HepG2 (cell line): Measurements from ENCODE around the gene HTR2A. TPM values are rescaled to one million over a fixed set of nuclear protein-coding genes. Genes with fewer than 3 reads are reported as not detected.
A peak's percentile ranks its signal among the peaks of the same experiment; 100 is the strongest.

Experiments
- ASH2L ChIP-seq: fragments of 300-600, 200-600 bp; sonication (generic); IDR thresholded peaks from 2 replicates; pipeline ENCODE4 v1.7.0; 2017; ENCODE audit warnings: low read depth, mild to moderate bottlenecking, moderate library complexity, mixed read lengths, low read length; ENCODE audit not compliant: insufficient read length
- MAZ ChIP-seq, 2 experiments: sonication (generic) in 1 of 2; formaldehyde crosslinking in 1 of 2; IDR thresholded peaks; 2 replicates each; pipeline versions ENCODE4 v1.5.0 to v1.6.1; 2012 to 2020; ENCODE audit warnings: low read depth in 2 of 2, mild to moderate bottlenecking in 2 of 2, borderline replicate concordance in 1 of 2, improper control_type of control experiment in 1 of 2, low read length in 1 of 2, missing genetic modification reagents in 1 of 2, moderate library complexity in 1 of 2
- MXD4 ChIP-seq: IDR thresholded peaks from 2 replicates; pipeline ENCODE4 v1.6.1; 2016; ENCODE audit warnings: mild to moderate bottlenecking, missing biosample characterization, missing genetic modification reagents
- NFKB2 ChIP-seq: sonication (generic); formaldehyde crosslinking; IDR thresholded peaks from 2 replicates; pipeline ENCODE4 v1.4.0; 2020; ENCODE audit warnings: missing genetic modification reagents, borderline replicate concordance
- SP2 ChIP-seq: sonication (generic); formaldehyde crosslinking; IDR thresholded peaks from 2 replicates; pipeline ENCODE4 v1.5.1; 2020; ENCODE audit warnings: mild to moderate bottlenecking, missing genetic modification reagents
- ZNF20 ChIP-seq: sonication (generic); formaldehyde crosslinking; IDR thresholded peaks from 2 replicates; pipeline ENCODE4 v1.4.0; 2020; ENCODE audit warnings: mild to moderate bottlenecking, moderate library complexity, missing genetic modification reagents
- ZNF615 ChIP-seq: sonication (generic); formaldehyde crosslinking; IDR thresholded peaks from 2 replicates; pipeline ENCODE4 v1.5.0; 2020; ENCODE audit warnings: mild to moderate bottlenecking, missing genetic modification reagents, borderline replicate concordance
- ZSCAN22 ChIP-seq: sonication (generic); formaldehyde crosslinking; IDR thresholded peaks from 2 replicates; pipeline ENCODE4 v1.4.0; 2020; ENCODE audit warnings: mild to moderate bottlenecking, missing genetic modification reagents
- polyA plus RNA-seq, 8 experiments: library from polyadenylated mRNA; depleted of rRNA in 3 of 8; stranded (reverse) in 7 of 8; unstranded in 1 of 8; fragments of >200 nt; fragmentation: Illumina TruSeq in 4 of 8; extraction: Trizol in 4 of 8; gene quantifications; 2 replicates each; pipeline versions ENCODE4 v1.2.1 to v1.2.3, GENCODE V29; 2011 to 2016; ENCODE audit warnings: low read depth in 4 of 8, missing spikeins in 1 of 8, mixed read lengths in 1 of 8; ENCODE audit not compliant: insufficient read depth in 1 of 8
- total RNA-seq, 5 experiments: library from RNA; depleted of rRNA; stranded (reverse); fragments of >200 nt; fragmentation: Illumina TruSeq; extraction: Trizol; gene quantifications; 2 replicates each; pipeline ENCODE4 v1.2.3, GENCODE V29; 2016; ENCODE audit warnings: low read depth in 1 of 5
- TF ChIP-seq, protein P1 (sequence below), 2 experiments: sonication (generic) in 1 of 2; formaldehyde crosslinking in 1 of 2; IDR thresholded peaks; 2 replicates each; pipeline versions ENCODE4 v1.4.0 to v1.6.1; 2016 to 2020; ENCODE audit warnings: borderline replicate concordance in 1 of 2, low read depth in 1 of 2, mild to moderate bottlenecking in 1 of 2, missing genetic modification reagents in 1 of 2
- TF ChIP-seq, protein P2 (sequence below): fragments of 450-650 bp; IDR thresholded peaks from 2 replicates; pipeline ENCODE4 v1.6.1; 2016
- TF ChIP-seq, protein P3 (sequence below): sonication (generic); formaldehyde crosslinking; IDR thresholded peaks from 2 replicates; pipeline ENCODE4 v1.4.0; 2020; ENCODE audit warnings: missing genetic modification reagents
- TF ChIP-seq, protein P4 (sequence below): sonication (generic); formaldehyde crosslinking; IDR thresholded peaks from 2 replicates; pipeline ENCODE4 v1.4.0; 2020; ENCODE audit warnings: missing genetic modification reagents, borderline replicate concordance
- TF ChIP-seq, protein P5 (sequence below): sonication (generic); formaldehyde crosslinking; IDR thresholded peaks from 2 replicates; pipeline ENCODE4 v1.8.1; 2023; ENCODE audit warnings: missing genetic modification reagents, inconsistent platforms, borderline replicate concordance

HTR2A gene
- total and polyA plus RNA-seq, 2 of the 13 experiments (the other 11 are each of a cell fraction or from before 2014, with no cell fraction given), result not detected

DNA sequence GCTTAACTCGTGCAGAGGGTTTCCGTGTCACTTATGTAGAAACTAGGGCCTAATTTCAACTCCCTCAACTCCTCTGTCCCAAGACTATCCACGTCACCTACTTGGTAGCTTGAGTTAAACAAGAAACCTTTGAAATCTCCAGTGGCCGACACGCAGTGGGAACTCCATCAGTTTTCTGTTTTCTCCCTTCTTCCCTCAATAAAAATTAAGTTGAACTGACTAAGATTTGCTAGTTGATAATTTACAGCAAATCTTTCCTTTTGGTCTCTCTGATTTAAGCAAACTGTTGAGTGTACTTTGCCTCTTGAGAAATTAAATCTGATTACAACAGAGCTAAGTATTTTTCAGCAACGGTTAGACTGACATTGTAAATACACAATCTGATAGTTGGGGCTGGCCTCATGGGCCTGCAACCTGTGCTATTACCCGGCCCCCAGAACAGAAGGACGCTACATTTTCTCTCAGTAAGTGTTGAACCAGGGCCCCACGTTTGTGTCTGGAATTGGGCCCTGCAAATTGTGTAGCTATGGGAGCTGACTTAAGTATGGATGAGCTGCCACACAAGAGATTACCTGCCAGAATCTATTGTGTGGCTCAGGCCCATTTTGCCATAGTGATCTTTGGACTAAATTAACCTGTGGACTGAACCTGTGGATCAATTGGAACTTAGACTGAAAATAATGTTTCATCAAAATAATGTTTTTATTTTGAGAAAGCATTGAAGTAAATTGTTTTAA, 99.2 kb downstream of the HTR2A start (continued):
- TF ChIP-seq, protein P1, sequence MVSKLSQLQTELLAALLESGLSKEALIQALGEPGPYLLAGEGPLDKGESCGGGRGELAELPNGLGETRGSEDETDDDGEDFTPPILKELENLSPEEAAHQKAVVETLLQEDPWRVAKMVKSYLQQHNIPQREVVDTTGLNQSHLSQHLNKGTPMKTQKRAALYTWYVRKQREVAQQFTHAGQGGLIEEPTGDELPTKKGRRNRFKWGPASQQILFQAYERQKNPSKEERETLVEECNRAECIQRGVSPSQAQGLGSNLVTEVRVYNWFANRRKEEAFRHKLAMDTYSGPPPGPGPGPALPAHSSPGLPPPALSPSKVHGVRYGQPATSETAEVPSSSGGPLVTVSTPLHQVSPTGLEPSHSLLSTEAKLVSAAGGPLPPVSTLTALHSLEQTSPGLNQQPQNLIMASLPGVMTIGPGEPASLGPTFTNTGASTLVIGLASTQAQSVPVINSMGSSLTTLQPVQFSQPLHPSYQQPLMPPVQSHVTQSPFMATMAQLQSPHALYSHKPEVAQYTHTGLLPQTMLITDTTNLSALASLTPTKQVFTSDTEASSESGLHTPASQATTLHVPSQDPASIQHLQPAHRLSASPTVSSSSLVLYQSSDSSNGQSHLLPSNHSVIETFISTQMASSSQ (IDR thresholded peaks at IDR 0.05; ENCODE audit: low read depth), result 0 out of 2 replicates have a peak, but pooled peaks have one; percentile 8
- TF ChIP-seq, protein P1 (CRISPR knock-in tag; IDR thresholded peaks at IDR 0.05; ENCODE audit: borderline replicate concordance), result no peak; the same call in 1 of the 2 replicates
- TF ChIP-seq, protein P2, sequence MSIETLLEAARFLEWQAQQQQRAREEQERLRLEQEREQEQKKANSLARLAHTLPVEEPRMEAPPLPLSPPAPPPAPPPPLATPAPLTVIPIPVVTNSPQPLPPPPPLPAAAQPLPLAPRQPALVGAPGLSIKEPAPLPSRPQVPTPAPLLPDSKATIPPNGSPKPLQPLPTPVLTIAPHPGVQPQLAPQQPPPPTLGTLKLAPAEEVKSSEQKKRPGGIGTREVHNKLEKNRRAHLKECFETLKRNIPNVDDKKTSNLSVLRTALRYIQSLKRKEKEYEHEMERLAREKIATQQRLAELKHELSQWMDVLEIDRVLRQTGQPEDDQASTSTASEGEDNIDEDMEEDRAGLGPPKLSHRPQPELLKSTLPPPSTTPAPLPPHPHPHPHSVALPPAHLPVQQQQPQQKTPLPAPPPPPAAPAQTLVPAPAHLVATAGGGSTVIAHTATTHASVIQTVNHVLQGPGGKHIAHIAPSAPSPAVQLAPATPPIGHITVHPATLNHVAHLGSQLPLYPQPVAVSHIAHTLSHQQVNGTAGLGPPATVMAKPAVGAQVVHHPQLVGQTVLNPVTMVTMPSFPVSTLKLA, result no peak
- TF ChIP-seq ASH2L, result no peak
- no peak for TF ChIP-seq MXD4 (CRISPR knock-in tag)
- TF ChIP-seq, protein P3, sequence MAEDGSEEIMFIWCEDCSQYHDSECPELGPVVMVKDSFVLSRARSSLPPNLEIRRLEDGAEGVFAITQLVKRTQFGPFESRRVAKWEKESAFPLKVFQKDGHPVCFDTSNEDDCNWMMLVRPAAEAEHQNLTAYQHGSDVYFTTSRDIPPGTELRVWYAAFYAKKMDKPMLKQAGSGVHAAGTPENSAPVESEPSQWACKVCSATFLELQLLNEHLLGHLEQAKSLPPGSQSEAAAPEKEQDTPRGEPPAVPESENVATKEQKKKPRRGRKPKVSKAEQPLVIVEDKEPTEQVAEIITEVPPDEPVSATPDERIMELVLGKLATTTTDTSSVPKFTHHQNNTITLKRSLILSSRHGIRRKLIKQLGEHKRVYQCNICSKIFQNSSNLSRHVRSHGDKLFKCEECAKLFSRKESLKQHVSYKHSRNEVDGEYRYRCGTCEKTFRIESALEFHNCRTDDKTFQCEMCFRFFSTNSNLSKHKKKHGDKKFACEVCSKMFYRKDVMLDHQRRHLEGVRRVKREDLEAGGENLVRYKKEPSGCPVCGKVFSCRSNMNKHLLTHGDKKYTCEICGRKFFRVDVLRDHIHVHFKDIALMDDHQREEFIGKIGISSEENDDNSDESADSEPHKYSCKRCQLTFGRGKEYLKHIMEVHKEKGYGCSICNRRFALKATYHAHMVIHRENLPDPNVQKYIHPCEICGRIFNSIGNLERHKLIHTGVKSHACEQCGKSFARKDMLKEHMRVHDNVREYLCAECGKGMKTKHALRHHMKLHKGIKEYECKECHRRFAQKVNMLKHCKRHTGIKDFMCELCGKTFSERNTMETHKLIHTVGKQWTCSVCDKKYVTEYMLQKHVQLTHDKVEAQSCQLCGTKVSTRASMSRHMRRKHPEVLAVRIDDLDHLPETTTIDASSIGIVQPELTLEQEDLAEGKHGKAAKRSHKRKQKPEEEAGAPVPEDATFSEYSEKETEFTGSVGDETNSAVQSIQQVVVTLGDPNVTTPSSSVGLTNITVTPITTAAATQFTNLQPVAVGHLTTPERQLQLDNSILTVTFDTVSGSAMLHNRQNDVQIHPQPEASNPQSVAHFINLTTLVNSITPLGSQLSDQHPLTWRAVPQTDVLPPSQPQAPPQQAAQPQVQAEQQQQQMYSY (CRISPR knock-in tag), result no peak
- 0 out of 2 replicates have a peak, but pooled peaks have one; percentile 34 for TF ChIP-seq ZSCAN22 (CRISPR knock-in tag)
- TF ChIP-seq MAZ (IDR thresholded peaks at IDR 0.05; ENCODE audit: borderline replicate concordance, low read depth, low read length), result no peak
- peak; percentile 2; the same call in 1 of the 2 replicates for TF ChIP-seq MAZ (CRISPR knock-in tag; IDR thresholded peaks at IDR 0.05; ENCODE audit: low read depth)
- TF ChIP-seq ZNF20 (CRISPR knock-in tag), result no peak
- TF ChIP-seq, protein P4, sequence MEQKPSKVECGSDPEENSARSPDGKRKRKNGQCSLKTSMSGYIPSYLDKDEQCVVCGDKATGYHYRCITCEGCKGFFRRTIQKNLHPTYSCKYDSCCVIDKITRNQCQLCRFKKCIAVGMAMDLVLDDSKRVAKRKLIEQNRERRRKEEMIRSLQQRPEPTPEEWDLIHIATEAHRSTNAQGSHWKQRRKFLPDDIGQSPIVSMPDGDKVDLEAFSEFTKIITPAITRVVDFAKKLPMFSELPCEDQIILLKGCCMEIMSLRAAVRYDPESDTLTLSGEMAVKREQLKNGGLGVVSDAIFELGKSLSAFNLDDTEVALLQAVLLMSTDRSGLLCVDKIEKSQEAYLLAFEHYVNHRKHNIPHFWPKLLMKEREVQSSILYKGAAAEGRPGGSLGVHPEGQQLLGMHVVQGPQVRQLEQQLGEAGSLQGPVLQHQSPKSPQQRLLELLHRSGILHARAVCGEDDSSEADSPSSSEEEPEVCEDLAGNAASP (CRISPR knock-in tag), result no peak
- TF ChIP-seq ZNF615 (CRISPR knock-in tag), result no peak
- TF ChIP-seq SP2, result no peak
- TF ChIP-seq, protein P5, sequence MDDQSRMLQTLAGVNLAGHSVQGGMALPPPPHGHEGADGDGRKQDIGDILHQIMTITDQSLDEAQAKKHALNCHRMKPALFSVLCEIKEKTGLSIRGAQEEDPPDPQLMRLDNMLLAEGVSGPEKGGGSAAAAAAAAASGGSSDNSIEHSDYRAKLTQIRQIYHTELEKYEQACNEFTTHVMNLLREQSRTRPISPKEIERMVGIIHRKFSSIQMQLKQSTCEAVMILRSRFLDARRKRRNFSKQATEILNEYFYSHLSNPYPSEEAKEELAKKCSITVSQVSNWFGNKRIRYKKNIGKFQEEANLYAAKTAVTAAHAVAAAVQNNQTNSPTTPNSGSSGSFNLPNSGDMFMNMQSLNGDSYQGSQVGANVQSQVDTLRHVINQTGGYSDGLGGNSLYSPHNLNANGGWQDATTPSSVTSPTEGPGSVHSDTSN (CRISPR knock-in tag), result 0 out of 2 replicates have a peak, but pooled peaks have one; percentile 33
- TF ChIP-seq NFKB2, result no peak
